Left ventricle myocardium inferior (tissue), 1 donor: Measurements from ENCODE around the gene NLGN1. TPM values are rescaled to one million over a fixed set of nuclear protein-coding genes. Genes with fewer than 3 reads are reported as not detected.

ENCODE experiments used
- DNase-seq: peaks from one replicate; pipeline ENCODE4 v3.0.0-alpha.2; 2020
- H3K27ac ChIP-seq: fragments of 200-600 bp; replicated peaks from 2 replicates; pipeline ENCODE4 v1.8.0; 2021
- H3K27me3 ChIP-seq: fragments of 200-600 bp; 2 replicates; pipeline ENCODE4 v1.8.0; 2021; ENCODE audit warnings: low read depth
- H3K36me3 ChIP-seq: fragments of 200-600 bp; 2 replicates; pipeline ENCODE4 v1.8.0; 2021
- H3K4me1 ChIP-seq: fragments of 200-600 bp; 2 replicates; pipeline ENCODE4 v1.8.0; 2021
- H3K4me3 ChIP-seq: fragments of 200-600 bp; 2 replicates; pipeline ENCODE4 v1.8.0; 2021; ENCODE audit warnings: mild to moderate bottlenecking, moderate library complexity
- H3K9me3 ChIP-seq: fragments of 200-600 bp; replicated peaks from 2 replicates; pipeline ENCODE4 v1.8.0; 2021
- intact Hi-C: fragments of 100-400 bp; cut with micrococcal nuclease; formaldehyde crosslinking; loops from one replicate; pipeline ENCODE4 v1.11.0; 2022
- total RNA-seq: library from RNA; stranded (reverse); fragmentation: NEBNext Ultra II Directional; extraction: Animal tissue kit (Norgen Biotek cat#: 25700); gene quantifications from one replicate; pipeline ENCODE4 v1.2.1, GENCODE V29; 2021
- TF ChIP-seq, protein P1 (sequence below): fragments of 200-600 bp; IDR thresholded peaks from 2 replicates; pipeline ENCODE4 v1.8.0; 2021; ENCODE audit warnings: antibody characterized with exemption, mild to moderate bottlenecking, borderline replicate concordance
- donor health status: DM: no; HTN: yes; CAD: no; lungs with severe emphysema.

NLGN1 gene
- total RNA-seq, 1 donor from 2014 or later, result 13.7 TPM

DNA sequence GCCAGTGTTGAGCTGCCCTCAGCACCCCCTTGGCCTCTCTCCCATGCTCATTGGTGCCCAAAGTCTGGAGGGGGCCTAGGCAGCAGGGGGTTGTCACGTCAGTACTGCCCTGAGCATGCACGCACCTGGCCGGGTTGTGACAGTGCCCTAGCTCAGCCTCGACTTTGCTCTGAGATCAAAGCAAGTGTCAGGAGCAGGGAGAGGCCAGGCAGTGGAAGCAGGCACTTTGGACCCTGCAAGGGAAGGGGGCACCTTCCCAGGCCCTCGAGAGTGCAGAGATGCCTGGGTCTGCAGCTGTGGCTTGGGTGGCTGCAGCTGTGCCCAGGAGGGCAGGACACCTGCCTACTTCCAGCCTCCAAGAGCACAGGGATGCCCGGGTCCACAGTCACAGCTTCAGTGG, 561.3 kb downstream of the NLGN1 start:
- H3K27ac ChIP-seq, result no peak overlapping the region

DNA sequence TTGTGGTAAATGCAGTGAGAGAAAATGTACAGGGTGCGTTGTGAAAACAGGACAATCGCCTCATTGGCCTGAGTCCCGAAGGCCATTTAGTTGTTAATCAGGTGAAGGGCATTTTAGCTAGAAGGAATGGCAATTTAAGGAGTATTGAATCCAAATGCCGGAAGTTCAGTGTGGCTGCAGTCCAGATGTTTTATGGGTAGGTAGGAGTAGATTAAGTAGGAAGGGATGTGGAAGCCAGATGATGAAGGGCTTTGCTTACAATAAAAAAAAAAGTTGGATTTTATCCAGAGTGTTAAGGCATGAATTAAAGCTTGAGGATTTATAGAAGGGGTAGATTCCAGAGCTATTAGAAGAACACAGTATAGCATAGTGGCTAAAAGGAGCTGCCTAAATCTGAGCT, 572.7 kb downstream of the NLGN1 start:
- no peaks in the 10 kb centered on the region for H3K9me3 ChIP-seq
- no peak for DNase-seq
- H3K4me3 ChIP-seq, result no peak overlapping the region
- TF ChIP-seq, protein P1, sequence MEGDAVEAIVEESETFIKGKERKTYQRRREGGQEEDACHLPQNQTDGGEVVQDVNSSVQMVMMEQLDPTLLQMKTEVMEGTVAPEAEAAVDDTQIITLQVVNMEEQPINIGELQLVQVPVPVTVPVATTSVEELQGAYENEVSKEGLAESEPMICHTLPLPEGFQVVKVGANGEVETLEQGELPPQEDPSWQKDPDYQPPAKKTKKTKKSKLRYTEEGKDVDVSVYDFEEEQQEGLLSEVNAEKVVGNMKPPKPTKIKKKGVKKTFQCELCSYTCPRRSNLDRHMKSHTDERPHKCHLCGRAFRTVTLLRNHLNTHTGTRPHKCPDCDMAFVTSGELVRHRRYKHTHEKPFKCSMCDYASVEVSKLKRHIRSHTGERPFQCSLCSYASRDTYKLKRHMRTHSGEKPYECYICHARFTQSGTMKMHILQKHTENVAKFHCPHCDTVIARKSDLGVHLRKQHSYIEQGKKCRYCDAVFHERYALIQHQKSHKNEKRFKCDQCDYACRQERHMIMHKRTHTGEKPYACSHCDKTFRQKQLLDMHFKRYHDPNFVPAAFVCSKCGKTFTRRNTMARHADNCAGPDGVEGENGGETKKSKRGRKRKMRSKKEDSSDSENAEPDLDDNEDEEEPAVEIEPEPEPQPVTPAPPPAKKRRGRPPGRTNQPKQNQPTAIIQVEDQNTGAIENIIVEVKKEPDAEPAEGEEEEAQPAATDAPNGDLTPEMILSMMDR, result no peak
- H3K27ac ChIP-seq, result no peak overlapping the region
- H3K4me1 ChIP-seq, result no peaks in the 10 kb centered on the region
- no peaks in the 10 kb centered on the region for H3K27me3 ChIP-seq
- intact Hi-C loops, result no loop called here
- no peaks in the 10 kb centered on the region for H3K36me3 ChIP-seq

More for the DNA sequence above, 561.3 kb downstream of the NLGN1 start:
- H3K36me3 ChIP-seq, result no peaks in the 10 kb centered on the region
- TF ChIP-seq, protein P1, result no peak
- intact Hi-C loops, result no loop called here
- H3K4me1 ChIP-seq, result no peaks in the 10 kb centered on the region
- no peaks in the 10 kb centered on the region for H3K9me3 ChIP-seq
- no peak for DNase-seq
- H3K4me3 ChIP-seq, result no peak overlapping the region
- H3K27me3 ChIP-seq, result no peaks in the 10 kb centered on the region

DNA sequence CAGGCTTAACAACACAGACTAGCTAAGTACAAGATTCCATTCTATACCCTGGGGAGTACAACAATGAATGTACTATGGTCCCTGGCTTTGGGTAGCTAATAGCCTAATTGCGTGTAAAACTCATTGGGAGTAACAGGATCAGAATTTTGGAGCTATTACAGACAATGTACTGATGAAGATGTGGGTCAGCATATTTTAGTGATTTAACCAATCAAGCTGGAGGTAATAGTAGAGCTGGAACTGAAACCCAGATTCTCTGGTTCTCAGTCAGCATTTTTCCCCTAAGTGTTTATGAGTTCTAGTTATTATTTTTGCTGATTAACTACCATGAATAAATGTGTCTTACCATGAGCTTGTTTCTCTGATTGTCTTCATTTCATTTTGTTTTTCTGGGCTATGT, 578.7 kb downstream of the NLGN1 start:
- DNase-seq, result no peak
- Histone ChIP-seq H3K4me3 (no peak overlapping the region), H3K27me3 (no peaks in the 10 kb centered on the region), H3K36me3 (no peaks in the 10 kb centered on the region), H3K27ac (no peak overlapping the region), H3K4me1 (no peaks in the 10 kb centered on the region), H3K9me3 (no peaks in the 10 kb centered on the region)
- intact Hi-C loops, result no loop called here
- TF ChIP-seq, protein P1, result no peak

DNA sequence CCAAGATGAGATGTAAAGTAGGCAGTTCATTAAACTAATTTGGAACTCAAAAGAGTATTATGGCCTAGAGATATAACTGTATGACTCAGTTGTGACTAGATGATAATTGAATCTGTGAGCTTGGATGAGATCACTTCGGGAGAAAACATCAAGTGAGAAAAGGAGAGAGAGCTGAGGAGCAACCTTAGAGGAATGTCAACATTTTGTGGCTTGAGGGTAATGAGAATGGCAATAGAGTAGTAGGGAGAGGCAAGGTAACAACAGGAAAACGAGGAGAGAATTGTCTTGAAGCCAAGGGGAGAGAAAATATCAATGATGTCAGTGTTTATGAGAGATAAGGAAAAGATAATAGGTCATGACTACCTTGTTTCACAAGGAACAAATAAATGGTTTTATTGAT, 580.2 kb downstream of the NLGN1 start:
- Histone ChIP-seq H3K9me3 (no peaks in the 10 kb centered on the region), H3K4me3 (no peak overlapping the region)

DNA sequence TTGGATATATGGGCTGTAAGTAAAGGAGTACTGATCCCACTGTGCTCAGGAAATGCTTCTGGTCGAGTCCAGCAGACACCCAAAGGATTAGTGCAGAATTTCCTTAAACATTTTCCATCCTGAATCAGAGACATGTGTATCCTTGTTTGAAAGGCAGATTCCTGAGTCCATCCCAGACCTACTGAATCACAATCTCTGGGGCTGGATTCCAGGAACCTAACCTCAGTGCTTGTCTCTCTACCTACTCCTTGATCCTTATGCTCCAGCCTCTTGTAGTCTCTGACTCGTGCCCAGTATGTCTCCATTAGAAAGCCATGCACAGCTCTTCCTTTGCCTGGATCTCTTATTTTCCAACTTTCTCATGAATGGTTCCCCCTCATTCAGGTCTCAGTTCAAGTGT, 585.8 kb downstream of the NLGN1 start:
- H3K4me1 ChIP-seq, result no peaks in the 10 kb centered on the region
- no peaks in the 10 kb centered on the region for H3K27me3 ChIP-seq
- H3K9me3 ChIP-seq, result no peaks in the 10 kb centered on the region
- intact Hi-C loops, result no loop called here
- H3K36me3 ChIP-seq, result no peaks in the 10 kb centered on the region
- no peak overlapping the region for H3K27ac ChIP-seq
- DNase-seq, result no peak
- TF ChIP-seq, protein P1, result no peak
- H3K4me3 ChIP-seq, result no peak overlapping the region

More for the DNA sequence above, 580.2 kb downstream of the NLGN1 start:
- Histone ChIP-seq H3K27ac (no peak overlapping the region), H3K36me3 (no peaks in the 10 kb centered on the region), H3K27me3 (no peaks in the 10 kb centered on the region), H3K4me1 (no peaks in the 10 kb centered on the region)
- intact Hi-C loops, result no loop called here
- no peak for DNase-seq
- TF ChIP-seq, protein P1, result no peak
